Heart left ventricle (tissue), 13 donors: Measurements from ENCODE around the gene P4HTM.

Experiments used
- POLR2A ChIP-seq, 2 donors: fragments of 450-650 bp; IDR thresholded peaks; one replicate each; pipeline ENCODE4 v1.6.1; 2017; ENCODE audit warnings: antibody characterized with exemption in 2 of 2, mild to moderate bottlenecking in 2 of 2, moderate library complexity in 2 of 2
- TF ChIP-seq, protein P1 (sequence below), 12 donors: fragments of 200-600 bp; sonication (generic) in 4 of 12; IDR thresholded peaks; one replicate each; pipeline versions ENCODE4 v1.5.0 to v1.8.0; 2018 to 2022; ENCODE audit warnings: antibody characterized with exemption in 12 of 12, mild to moderate bottlenecking in 5 of 12
- donor health status: ischemic (EF 13 %, LVEDD 7.1; RV severe dilation, severe dysfunction).
- donor health status: DM: no; HTN: yes; CAD: no.
- donor health status: DM: no; HTN: no; CAD: no.
- donor health status: ischemic (EF 25% LVEDD 6.9; RV normal size, moderate dysfunction).
- donor health status: ischemic (EF 25% LVEDD 5.7; RV mildly dilated, moderate dysfunction).
- donor health status: ischemic (EF 35%, LVEDD 5.7; RV mildly dilated, moderate dysfunction).
- donor health status: nonischemic (EF 11% LVEDD 7.7; RV severe dilation, severe dysfunction).
- donor health status: DM: yes; HTN: yes; CAD: no.
- donor health status: PGD.
- donor health status: ischemic (EF 29% LVEDD 5.4; RV normal size, mild dysfunction).
- donor health status: nonischemic (EF 23%, LVEDD 6.1; RV moderate dilation, normal function).

DNA sequence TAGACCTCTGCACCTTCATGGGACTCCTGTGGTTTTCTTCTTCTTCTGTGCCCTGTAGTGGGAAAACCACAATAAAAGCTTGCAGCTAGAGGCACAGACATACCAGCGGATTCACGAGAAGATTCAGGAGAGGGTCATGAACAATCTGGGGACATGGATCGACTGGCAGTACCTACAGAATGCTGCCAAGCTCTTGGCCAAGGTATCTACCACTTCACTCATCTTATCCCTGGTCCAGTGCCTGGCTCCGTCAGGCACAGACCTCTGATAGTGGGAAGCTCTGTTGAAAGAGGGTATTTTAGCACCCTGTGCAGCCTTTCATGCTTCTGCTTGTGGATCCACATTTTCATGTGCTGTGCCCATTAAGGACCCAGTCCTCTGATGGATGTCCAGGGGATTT is 9.7 kb upstream of the P4HTM start:
- TF ChIP-seq, protein P1, sequence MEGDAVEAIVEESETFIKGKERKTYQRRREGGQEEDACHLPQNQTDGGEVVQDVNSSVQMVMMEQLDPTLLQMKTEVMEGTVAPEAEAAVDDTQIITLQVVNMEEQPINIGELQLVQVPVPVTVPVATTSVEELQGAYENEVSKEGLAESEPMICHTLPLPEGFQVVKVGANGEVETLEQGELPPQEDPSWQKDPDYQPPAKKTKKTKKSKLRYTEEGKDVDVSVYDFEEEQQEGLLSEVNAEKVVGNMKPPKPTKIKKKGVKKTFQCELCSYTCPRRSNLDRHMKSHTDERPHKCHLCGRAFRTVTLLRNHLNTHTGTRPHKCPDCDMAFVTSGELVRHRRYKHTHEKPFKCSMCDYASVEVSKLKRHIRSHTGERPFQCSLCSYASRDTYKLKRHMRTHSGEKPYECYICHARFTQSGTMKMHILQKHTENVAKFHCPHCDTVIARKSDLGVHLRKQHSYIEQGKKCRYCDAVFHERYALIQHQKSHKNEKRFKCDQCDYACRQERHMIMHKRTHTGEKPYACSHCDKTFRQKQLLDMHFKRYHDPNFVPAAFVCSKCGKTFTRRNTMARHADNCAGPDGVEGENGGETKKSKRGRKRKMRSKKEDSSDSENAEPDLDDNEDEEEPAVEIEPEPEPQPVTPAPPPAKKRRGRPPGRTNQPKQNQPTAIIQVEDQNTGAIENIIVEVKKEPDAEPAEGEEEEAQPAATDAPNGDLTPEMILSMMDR (IDR thresholded peaks at IDR 0.05), result no peak
- TF ChIP-seq POLR2A (IDR thresholded peaks at IDR 0.05), result no peak
